Measurements from ENCODE around the gene CRISP1. TPM values are rescaled to one million over a fixed set of nuclear protein-coding genes. Genes with fewer than 3 reads are reported as not detected.

The CRISP1 gene
- total RNA-seq, 1 experiment from 2014 or later = not detected

- Histone ChIP-seq H3K9me3 (ENCODE audit: control insufficient read depth, low read depth, low read length) (no peaks in the 10 kb centered on the region), H3K79me2 (ENCODE audit: insufficient read depth, low read length) (no peaks in the 10 kb centered on the region), H4K20me1 (ENCODE audit: control insufficient read depth, insufficient read depth, insufficient read length) (no peaks in the 10 kb centered on the region), H3K4me2 (ENCODE audit: insufficient read depth, insufficient read length, low read length) (no peak overlapping the region), H4K8ac (replicated peaks; ENCODE audit: insufficient read length, low read depth, low read length) (no peak overlapping the region), H4K91ac (ENCODE audit: insufficient read length, low read depth, low read length) (no peak overlapping the region), H3K14ac (ENCODE audit: insufficient read depth, low read length) (no peak overlapping the region), H3K9ac (ENCODE audit: extremely low read depth, insufficient read length, low read length) (no peak overlapping the region), H3K4ac (ENCODE audit: low read depth, low read length) (no peak overlapping the region), H3K4me1 (ENCODE audit: insufficient read depth, low read length) (no peaks in the 10 kb centered on the region), H3K27me3 (ENCODE audit: insufficient read depth, low read length) (no peaks in the 10 kb centered on the region), H2BK120ac (ENCODE audit: low read depth, low read length, poor library complexity, severe bottlenecking) (no peak overlapping the region), H3K79me1 (ENCODE audit: insufficient read depth, low read depth, low read length, poor library complexity, severe bottlenecking) (no peaks in the 10 kb centered on the region), H2BK5ac (ENCODE audit: insufficient read length, low read length) (no peak overlapping the region), H2BK20ac (ENCODE audit: low read depth, low read length, poor library complexity, severe bottlenecking) (no peak overlapping the region), H2BK15ac (ENCODE audit: low read depth, low read length) (no peak overlapping the region), H2AK5ac (ENCODE audit: insufficient read length, low read length) (no peak overlapping the region), H3K56ac (ENCODE audit: insufficient read length, low read depth, low read length) (no peak overlapping the region), H3T11ph (ENCODE audit: low read length) (no peak overlapping the region), H3K18ac (ENCODE audit: insufficient read length, low read depth, low read length) (no peak overlapping the region), H2AFZ (ENCODE audit: low read length) (no peak overlapping the region), H3K23ac (ENCODE audit: insufficient read length, low read depth, low read length) (no peak overlapping the region), H4K5ac (ENCODE audit: insufficient read length, low read depth, low read length) (no peak overlapping the region), H3K27ac (ENCODE audit: insufficient read length, low read depth, low read length) (no peak overlapping the region), H3K23me2 (ENCODE audit: insufficient read length, low read depth, low read length, poor library complexity, severe bottlenecking) (no peaks in the 10 kb centered on the region), H2BK12ac (ENCODE audit: insufficient read length, low read depth, low read length) (no peak overlapping the region)
- Mint-ChIP-seq H3K36me3 (ENCODE audit: insufficient read depth in 1 of 3, low read depth in 3 of 3) (no peaks in the 10 kb centered on the region; a peak in 1 of 7 replicates), H3K27ac (no peak overlapping the region), H3K9me3 (no peaks in the 10 kb centered on the region), H3K27me3 (ENCODE audit: low read depth) (no peaks in the 10 kb centered on the region), H3K4me3 (no peak overlapping the region), H3K4me1 (peaks cover 10 to 11% of the 10 kb centered on the region in 2 experiments)
- DNase-seq = no peak
- no peak for TF ChIP-seq CTCF (conservative IDR thresholded peaks at IDR 0.05)
- no CpG with 5 or more reads among the region's 2 CpGs for WGBS (ENCODE audit: extremely low coverage, insufficient read length, low lambda C conversion rate)
Observed at GRCh38 chr6:49839162-49839561, 27.2 kb downstream of the CRISP1 start.
